CD4-positive, alpha-beta T cell treated with Interleukin-2 at 100 ng/mL for 4 hours (primary cell): ENCODE data around the gene MAP3K8.
"Not testable (repeated sequence)": the region's sequence is repeated elsewhere in the genome, so short reads cannot be mapped to it uniquely, and the experiment has no call there.

ENCODE experiments used
- DNase-seq: peaks from one replicate; pipeline ENCODE4 v3.0.0-alpha.2; 2020; ENCODE audit warnings: low spot score

Gene MAP3K8

DNA sequence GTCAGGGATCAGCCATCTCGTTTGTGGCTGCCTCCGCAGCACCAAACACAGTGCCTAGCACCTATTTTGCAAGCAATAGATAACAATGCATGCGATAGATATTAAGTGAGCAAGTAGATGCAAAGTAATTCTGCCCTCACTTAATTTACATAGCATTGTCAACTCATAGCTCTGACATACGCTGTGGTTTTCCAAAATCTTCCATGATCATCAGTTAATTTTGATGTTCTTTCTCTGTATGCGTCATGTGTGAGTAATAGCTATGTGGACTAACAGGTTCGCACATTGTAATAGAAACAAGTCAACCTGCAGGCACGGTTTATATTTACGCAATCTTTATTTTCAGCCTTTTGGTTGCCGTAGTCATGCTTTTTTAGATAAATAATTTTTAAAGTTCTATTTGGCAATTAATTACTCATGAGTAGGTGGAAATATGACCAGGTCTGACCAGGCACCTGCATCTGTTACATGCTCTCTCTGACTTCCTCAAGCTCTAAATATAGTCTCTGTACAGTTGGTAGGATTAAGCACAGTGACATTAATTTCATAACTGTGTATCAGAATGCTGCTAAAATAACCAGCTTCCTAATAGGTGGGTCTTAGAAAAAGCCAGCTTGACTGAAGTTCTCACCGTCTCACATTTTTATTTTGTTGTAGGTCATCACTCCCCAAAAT is 13.3 kb downstream of the MAP3K8 start:
- peak; percentile 29 for DNase-seq

DNA sequence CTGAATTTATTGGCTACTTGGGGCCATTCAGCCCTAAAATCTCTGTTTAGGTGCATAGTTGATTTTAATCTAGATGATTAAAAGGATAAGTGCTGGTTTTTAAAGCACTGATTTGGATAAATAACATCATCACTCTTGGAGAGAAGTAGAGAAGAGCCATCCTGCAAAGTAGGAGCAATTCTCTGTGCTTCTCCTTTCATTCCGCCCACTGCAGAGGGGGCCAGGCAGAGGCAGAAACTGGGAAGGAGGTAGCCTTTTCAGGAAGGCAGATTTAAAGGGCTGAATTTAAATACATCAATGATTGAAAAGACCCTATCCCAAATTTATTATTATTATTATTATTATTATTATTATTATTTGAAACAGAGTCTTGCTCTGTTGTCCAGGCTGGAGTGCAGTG is 14.1 kb downstream of the MAP3K8 start:
- no peak for DNase-seq

DNA sequence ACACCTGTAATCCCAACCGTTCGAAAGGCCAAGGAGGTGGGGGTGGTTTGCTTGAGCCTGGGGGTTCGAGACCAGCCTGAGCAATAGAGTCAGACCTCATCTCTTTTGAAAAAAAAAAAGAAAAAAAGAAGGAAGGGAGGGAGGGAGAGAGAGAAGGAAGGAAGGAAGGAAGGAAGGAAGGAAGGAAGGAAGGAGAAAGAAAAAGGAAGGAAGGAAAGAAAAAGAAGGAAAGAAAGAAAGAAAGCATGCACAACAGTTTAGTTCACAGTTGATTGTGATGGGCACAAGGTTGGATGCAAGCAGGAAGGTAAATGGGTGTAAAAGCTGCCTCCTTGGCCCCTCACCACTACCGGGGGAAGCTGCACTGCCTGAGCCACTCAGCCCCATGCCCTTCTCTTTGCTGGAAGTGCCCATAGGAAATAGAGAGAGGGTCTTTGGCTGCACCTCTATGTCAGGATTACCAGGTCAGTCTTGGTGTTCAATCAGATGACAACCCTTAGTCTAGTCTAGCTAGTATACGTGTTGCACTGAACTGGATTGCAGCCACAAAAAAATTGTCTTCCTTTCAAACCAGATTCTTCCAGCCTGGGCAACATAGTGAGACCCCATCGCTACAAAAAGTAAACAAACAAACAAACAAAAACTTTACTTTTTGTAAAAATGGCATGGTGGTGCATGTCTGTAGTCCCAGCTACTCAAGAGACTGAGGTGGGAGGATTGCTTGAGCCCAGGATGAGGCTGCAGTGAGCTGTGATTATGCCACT is 20.0 kb downstream of the MAP3K8 start:
- DNase-seq, result no peak

DNA sequence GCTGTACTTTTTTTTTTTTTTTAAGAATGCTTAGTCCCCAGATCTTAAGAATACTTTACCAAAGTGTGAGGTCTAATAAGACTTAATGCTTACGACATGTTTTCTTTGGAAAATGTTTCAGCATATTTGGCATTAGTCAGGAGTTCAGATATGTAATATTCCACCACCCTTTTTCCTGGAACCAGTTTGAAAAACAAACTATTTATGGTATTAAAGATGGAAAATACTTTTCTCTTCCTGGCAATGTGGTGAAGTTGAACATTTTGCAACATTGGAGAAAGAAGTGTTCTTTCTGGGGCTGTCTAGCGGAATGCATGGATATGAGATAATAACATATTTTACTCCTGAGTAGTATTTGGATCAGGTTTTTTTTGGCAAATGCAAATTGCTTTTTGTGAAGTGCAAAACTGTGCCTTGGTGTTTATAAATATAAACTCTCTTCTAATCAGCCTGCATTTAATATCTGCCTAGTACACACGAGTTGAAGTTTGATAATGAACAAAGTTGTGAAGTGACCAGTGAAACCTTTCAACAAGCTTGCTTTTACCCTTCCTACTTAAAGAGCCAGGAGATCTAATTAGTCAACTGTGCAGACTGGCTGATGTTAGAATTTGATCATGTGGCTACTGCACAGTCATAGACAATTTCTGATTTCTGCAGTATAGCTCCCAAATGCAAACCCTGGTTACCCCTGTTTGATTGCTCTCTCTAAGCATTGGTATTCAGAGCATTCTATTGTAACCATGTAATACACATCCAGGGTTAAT is 20.9 kb downstream of the MAP3K8 start:
- DNase-seq, result no peak

DNA sequence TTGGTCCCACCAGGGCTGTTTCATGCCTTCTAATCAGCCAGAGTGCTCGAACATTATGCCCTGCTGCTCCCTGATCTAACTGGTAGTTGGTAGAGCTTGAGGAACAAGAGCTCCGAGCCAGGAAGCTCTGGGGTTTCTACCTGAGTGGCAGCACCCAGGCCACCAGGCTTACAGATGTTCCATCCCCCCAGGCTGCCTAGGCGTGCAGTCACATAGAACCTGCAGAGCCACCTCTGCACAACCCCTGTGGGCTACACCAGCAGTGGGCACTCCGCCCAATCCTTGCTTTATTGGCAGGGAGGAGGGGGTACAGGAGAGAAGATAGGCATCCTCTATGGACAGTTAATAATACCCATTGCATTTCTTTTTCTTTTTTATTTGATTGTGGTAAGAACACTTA is 21.8 kb downstream of the MAP3K8 start:
- no peak for DNase-seq

DNA sequence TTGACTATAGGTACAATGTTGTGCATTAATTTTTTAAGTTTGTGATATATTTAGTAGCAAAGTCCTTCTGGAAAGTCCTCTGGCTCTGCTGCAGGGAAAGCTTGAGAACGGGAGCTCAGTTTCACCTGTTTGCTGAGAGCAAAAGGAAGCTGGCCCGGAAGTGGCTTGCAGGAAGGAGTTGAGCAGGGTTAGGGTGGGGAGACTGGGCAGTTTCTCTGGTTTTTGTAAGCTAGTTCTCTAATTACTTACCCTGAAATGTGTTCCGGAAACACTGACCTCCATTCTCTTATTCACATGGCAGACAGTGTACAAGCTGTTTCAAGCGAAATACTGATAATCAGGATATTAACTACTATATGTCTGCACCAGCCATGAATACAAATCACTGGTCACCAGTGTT is 22.3 kb downstream of the MAP3K8 start:
- DNase-seq, result peak; percentile 37

DNA sequence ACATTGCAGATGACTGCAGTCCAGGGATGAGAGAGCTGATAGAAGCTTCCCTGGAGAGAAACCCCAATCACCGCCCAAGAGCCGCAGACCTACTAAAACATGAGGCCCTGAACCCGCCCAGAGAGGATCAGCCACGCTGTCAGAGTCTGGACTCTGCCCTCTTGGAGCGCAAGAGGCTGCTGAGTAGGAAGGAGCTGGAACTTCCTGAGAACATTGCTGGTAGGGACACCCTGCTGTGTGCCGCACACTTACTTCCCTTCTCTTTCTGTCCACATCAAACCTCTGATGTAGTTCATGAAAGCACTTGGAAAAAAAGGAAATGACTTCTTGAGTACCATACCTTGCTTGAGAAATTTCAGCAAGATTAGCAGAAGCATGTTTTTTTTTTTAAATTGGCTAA is 25.3 kb downstream of the MAP3K8 start:
- no peak for DNase-seq

DNA sequence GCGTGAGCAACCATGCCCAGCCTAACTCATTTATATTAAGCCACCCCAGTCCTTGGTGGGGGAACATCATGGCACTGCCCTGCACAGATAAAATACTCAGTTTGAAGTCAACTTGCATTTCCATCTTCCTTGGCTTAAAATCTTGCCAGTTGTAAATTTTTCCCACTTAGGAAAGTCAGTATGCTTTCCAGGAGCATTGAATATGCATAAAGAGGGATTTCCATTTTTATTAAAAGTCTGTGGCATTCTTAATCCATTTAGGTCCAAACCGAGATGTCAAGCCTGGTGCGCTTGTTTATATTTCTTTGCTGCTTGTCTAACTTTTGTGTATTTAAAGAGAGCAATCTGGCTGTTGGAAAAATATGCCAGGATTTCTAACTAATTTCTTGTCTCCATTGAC is 26.1 kb downstream of the MAP3K8 start:
- no peak for DNase-seq

DNA sequence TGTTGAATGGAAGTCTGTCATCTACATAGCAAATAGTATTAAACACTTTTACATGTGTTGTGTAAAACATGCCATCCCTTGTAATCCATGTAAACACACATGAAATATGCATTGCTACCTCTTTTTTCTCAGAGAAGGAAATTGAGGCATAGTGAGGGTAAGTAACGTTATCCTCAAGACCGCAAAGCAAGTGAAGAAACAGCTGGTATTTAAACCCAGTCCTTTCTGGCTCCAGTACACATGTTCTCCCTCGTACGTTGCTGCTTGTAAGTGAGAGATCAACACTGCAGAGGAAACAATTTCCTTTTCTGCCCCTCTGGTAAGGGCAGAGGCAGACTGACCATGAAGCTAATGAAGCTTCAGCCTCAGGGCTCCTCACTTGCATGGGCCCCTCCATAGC is 28.5 kb downstream of the MAP3K8 start:
- no peak for DNase-seq

DNA sequence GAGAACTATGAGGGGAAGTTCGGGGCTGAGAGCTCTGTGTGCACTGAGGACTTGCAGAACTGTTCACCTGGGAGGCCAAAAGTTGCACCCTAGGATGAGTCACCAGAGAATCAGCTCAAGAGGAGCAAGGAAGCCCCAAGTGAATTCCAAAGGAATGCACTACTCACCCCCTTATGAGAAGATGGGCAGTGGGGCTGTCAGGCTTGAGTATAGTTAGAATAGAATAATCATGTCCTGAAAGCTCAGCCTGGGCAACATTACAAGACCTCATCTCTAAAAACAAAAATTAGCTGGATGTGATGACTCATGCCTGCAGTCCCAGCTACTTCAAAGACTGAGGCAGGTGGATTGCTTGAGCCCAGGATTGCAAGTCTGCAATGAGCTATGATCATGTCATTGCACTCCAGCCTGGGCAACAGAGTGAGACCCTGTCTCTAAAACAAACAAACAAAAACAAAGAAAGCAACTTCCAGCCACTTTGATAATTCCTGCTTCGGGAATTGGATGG is 30.0 kb downstream of the MAP3K8 start:
- no peak for DNase-seq

DNA sequence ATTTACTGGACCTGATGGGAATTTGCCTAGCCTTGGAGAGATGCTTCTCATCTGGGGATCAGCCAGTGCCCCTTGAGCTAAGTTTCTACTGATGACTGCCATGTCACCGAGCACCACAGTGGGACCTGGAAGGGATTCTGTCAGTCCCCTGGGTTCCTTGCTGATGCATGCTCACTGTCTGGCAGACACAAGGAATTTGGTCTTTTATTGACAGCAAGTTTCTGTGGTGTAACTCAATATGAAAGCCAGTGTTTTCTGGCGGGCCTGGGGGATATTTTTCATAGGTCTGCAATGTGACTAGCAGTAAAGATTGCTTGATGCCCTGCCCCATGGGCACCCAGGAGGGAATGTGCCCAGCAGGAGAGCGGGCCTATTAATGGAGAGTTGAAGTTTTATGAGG is 30.7 kb downstream of the MAP3K8 start:
- no peak for DNase-seq

DNA sequence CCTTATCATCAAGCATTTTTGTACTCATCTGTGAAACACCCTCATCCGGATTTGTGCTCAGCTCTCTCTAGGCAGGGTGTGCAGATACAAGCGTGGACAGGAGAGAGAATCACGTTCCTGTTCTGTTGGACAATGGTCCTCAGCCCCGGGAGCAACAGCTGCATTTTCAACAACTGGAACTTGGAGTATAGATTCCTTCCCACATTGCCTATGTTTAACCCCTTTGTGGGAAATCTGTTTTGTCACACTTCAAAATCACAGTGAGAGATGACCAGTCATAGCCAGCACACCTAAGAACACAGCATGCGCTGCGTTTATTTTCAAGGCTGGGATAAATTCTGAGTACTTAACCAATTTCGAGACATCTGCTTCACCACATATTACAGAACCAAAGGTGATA is 32.5 kb downstream of the MAP3K8 start:
- DNase-seq, result no peak

DNA sequence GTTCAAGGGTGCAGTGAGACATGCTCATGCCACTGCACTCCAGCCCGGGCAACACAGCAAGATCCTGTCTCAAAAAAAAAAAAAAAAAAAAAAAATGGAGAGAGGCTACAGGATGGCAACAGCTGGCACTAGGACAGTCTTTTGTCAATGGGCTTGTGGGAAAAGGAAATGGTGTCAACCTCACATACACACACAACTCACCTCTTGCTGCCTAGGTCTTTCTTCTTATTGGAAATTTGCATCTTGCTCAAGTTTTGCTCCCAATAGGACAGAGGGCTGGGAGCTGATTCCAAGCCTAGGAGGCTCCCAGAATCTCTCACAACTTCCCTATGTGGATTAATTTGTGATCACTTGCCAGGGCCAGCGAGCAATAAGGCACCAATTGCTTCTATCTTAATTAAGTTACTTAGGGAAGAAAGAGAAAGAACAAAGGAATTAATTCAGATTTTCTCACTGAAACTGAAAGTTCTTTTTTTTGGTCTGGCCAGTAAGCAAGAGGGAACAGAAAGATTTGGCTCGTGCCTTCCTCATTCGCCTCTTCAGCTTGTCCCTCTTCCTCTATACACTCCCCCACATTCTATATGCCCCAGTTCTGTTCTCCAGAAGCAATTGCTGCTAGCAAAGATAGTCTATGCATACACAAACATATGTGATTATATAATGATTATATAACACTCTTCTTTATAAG is 33.8 kb downstream of the MAP3K8 start:
- DNase-seq, result no peak

DNA sequence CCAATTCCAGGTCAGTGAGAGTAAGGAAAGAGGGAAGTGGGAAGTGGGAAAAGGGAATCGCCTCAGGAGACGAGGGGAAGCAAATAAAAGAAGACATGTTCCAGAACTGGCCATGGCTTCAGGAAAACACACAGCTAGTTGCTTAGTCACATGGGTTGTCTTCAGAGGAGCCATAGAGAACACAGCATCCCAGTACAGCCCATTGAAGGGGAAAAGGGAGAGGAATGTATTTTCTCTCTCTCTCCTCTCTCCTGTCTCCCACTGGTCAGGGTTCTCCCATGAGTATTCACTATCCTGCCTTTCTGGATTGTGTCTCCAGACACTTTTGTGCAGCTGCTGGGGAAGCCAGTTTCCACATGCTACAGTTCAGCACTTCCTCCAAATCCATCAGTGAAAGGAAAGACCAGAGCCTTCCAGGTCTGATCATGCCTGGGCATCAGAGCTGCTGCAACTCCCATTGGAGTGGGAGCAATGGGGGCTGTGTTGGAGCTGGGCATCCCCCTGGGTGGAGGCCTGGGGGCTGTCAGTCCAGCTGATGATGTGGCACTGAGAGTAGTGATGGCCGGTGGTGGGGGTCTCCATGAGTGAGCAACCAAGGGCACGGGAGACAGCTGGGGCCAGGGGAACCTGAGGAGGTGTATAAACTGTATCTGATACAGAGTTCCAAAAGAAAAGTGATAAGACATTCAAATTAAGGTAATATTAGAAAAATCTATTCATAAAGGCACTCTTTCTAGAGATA is 38.6 kb downstream of the MAP3K8 start:
- DNase-seq, result no peak

DNA sequence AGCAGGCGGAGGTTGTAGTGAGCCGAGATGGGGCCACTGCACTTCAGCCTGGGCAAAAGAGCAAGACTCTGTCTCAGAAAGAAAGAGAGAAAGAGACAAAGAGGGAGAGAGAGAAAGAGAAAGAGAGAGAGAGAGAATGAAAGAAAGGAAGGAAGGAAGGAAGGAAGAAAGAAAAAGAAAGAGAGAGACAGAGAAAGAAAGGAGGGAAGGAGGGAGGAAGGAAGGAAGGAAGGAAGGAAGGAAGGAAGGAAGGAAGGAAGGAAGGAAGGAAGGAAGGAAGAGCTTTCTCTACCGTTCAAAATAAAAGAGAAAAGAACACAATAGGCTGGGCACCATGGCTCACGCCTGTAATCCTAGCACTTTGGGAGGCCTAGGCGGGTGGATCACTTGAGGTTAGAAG is 41.5 kb downstream of the MAP3K8 start:
- not testable (repeated sequence) for DNase-seq

DNA sequence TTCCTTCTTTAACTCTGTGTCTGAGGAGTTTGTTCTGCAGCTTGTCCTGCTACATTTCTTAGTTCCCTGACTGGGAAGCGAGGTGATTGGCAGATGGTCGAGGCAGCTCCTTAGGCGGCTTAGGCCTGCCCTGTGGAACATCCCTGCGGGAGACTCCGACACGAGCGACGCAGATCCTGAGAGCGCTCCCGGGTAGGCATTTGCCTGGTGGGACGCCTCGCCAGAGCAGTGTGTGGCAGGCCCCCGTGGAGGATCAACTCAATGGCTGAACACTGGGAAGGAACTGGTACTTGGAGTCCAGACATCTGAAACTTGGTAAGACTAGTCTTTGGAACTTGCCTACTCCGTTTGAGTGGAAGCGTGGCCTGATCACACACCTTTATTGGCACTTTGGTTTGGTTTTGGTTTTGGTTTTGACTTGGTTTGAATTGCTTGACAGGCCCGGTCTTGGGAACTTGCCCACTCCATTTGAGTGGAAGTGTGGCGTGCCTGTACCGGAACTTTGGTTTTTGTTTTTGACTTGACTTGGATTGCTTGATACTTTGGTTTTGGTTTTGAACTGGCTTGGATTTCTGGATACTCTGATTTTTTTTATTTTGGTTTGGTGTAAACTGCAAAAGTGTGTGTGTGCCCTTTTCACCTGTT is 42.6 kb downstream of the MAP3K8 start:
- no peak for DNase-seq

DNA sequence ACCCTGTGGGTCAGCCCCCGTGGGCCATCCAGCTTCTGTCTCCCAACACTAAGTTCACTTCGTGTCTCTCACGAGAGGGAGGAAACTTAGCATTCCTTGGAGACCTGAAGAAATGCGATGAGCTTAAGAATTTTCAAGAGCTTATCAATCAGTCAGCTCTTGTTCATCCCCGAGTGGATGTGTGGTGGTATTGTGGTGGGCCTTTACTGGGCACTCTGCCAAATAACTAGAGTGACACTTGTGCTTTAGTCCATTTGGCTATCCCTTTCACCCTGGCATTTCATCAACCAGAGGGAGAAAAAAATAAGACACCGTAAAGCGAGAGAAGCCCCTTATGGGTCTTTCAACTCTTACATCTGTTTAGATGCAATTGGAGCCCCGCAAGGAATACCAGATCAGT is 45.5 kb downstream of the MAP3K8 start:
- not testable (repeated sequence) for DNase-seq

DNA sequence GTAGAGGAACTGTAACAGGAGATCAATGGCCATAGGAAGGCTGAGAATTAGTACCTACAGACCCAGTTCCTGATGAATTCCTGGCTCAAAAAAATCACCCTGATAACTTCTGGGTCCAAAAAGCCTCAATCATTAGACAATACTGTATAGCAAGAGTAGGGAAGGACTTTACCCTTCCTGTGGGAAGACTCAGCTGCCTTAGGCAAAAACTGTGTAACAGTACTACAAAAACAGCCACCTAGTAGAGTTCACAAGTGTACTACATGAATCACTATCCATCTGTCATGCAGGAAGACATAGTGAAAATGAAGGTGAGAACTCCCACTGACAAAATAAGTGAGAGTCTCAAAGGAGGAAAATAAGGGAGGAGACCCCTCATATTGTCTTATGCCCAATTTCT is 47.6 kb downstream of the MAP3K8 start:
- DNase-seq, result no peak

DNA sequence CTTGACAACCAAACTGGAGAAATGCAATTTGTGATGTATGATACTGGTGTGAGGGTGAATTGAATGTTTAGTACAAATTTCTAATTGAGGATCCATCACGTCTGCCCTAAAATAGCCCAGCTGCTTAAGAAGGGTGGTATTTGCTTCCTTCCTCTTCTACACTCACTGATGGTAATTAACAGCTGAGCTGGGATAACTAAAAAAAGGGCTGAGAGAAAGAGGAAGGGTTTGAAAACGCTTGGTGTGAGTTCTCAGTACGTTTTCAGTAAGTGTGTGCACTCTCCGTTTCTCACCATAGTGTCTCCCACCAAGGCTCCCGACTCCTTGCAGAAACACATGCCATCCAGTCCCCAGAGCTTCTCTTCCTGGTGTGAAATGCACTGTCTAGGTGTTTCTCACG is 54.3 kb downstream of the MAP3K8 start:
- DNase-seq, result no peak

DNA sequence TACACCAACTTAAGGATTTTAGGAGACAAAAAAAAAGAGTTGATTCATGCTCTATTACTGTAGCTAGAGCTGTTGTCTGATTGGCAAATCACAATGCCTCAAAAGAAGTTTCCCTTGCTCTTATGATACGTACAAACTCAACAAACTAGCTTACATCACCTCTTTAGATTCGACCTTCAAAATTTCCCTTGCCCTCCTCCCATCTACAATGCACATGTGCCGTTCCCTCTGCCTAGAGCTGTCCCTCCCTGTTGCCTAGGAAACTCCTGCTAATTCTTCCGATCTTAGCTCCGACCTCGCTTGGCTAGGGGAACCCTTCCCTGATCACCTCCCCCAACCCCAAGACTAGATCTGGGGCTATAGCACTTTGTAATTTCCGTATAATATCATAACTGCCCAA is 55.4 kb downstream of the MAP3K8 start:
- no peak for DNase-seq
